CD4-positive, alpha-beta T cell treated with Interleukin-1 beta for 1 hour (primary cell): Measurements from ENCODE around the gene UGT1A4.
"Not testable (repeated sequence)": the region's sequence is repeated elsewhere in the genome, so short reads cannot be mapped to it uniquely, and the experiment has no call there.

Experiments
- DNase-seq, 2 donors: peaks; one replicate each; pipeline ENCODE4 v3.0.0-alpha.2; 2020 to 2022

Gene UGT1A4

DNA sequence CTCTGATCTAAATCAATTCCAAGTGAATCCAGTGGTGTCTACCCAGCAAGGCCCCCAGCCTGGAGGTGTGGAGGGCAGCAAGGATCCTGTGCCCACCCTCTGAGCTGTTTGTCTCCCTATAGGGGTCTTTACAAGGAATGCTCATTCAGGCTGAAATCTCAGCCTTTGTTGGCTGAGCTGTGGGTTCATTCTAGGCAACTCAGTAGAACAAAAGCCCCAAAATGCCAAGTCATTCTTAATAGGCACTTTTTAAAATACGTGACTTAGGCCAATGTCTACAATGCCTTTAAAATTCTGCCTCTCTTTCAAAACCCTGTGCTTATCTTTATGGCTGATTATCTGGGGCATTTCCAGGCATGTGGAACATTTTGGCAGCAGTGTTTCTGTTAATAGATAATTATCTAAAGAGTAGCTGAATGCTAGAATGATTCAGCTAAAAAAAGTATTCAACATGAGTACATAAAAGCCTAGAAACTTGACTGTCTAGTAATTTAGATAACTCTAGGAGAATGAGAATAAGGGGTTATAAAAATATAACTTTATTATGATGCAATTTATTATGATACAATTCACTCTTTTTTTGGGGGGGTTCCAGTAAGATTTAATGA is 18.4 kb upstream of the UGT1A4 start:
- DNase-seq: no peak

DNA sequence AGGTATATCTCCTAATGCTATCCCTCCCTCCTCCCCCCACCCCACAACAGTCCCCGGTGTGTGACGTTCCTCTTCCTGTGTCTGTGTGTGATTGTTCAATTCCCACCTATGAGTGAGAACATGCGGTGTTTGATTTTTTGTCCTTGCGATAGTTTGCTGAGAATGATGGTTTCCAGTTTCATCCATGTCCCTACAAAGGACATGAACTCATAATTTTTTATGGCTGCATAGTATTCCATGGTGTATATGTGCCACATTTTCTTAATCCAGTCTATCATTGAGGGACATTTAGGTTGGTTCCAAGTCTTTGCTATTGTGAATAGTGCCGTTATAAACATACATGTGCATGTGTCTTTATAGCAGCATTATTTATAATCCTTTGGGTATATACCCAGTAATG is 17.7 kb upstream of the UGT1A4 start:
- not testable (repeated sequence) for DNase-seq

DNA sequence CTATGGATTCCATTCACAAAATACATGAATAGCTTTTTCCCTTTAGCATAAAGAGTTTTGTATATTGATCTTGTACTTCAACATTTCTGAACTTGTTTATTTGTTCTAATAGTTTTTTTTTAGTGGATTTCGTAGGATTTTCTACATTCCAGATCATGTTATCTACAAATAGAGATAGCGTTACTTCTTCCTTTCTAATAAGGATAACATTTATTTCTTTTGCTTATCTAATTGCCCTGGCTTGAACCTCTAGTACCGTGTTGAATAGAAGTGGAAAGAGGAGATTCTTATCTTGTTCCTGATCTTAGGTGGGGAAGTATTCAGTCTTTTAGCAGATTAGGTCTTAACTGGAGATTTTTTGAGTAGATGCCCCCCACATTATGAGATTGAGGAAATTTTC is 16.3 kb upstream of the UGT1A4 start:
- no peak for DNase-seq

DNA sequence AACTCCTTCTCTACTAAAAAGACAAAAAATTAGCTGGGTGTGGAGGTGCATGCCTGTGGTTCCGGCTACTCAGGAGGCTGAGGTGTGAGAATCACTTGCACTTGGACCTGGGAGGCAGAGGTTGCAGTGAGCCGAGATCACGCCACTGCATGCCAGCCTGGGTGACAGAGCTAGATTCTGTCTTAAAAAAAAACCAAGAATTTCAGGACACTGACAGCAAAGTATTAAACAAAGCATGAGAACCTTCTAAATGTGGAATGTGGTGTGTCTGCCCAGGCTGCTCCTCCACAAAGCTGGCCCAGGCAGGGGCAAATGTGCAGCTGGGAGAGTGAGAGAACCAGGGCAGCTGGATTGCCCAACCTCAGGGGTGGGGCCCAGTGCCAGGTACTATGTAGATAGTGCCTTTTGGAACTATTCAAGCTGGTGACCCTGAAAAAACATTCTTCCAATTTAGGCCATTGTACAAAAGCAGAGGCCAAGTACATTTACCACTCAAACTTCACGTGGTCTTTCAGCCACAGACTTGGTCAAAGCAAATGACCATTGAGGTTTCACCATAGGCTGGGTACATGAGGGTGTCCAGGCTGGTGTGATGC is 12.5 kb upstream of the UGT1A4 start:
- DNase-seq: no peak

DNA sequence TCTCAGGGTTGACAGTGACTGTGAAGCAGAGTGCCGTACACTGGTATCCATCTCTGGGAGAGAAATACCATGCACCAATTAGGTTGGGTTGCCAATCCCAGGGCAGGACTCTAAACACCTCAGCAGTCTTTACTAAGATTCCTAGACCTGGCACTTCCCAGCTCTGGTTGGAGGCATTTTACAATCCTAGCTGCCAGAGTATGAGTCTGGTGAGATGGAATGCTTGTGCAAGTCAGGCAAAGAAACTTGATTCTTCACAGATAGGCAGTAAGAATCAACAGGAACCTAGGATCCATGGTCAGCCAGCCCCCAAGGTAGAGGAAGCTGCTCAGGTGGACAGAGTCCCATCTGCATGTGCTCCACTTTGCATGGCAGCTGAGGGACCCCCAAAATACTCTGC is 11.8 kb upstream of the UGT1A4 start:
- no peak for DNase-seq

DNA sequence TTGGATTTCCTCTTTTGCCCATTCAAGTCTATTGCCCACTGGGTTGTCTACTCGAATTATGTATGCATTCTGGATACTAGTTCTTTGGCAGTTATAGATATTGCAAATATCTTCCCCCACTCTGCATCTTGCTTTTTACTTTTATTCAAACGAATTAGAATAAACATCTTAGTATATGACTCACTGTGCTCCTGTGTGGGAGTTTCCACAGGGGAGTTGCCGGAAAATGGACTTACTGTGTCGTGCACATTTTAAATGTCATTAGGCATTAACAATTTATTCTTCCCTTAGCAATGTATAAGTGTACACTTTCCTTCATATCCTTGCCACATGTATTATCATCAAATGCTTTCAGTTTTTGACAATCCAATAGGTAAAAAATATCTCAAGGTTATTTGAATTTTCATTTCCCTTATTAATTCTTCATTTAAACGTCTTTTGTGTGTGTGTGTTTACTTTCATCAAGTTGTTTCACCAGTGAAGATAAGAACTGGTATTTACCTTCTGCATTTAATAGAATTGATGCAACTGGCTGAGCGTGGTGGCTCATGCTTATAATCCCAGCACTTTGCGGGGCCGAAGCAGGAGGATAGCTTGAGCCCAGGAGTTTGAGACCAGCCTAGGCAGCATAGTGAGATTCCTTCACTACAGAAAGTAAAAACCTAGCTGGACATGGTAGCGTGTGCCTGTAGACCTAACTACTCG is 10.4 kb upstream of the UGT1A4 start:
- DNase-seq: no peak

DNA sequence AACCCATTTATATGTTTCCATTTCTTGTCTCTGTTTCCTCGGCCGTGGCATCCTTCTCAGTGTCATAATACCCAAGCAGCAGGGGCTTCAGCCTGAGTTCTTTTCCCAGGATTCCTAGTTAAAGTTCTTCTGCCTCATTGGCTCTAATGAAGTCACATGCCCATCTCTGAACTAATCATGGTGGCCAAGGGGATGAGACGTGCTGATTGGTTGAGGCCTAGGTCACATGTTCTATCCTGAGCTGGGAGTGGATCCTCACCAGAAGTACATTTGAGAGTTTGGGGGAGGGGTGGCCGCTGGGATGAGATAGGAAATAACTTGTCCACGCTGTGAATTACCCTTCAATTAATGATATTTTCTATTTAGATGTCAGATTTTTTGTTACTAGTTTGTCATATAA is 9.6 kb upstream of the UGT1A4 start:
- DNase-seq: no peak

DNA sequence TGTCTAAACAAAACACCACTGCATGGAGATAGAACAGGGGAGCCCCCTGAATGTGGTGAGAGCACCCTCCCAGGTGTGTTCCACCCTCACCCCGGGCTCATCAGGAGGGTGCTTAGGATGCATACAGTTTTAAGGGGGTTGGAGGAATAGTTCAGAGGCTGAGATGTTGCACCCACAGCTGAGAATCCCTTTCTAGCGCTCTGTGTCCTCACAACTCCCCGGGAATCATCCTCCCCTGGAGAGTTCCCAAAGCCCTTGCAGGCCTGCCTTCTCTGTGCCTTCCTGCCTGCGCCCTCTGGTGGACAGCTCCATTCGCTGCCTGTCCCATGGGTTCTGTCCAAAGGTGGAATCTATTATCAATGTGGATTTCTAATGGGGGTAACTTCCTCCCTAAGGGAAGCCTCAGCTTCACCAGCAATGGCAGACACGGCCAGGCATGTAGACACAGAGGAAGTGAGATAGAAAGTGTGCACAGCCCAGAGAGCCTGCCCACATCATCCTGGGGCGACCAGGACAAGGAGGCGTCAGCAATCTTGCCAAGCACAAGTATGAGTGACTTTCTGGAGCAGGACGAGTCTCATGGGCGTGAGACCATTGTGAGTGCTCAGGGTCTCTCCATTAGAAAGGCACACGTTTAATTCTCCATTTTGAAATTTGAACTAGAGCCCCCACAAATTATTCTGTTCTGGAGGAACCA is 7.1 kb upstream of the UGT1A4 start:
- DNase-seq: peak; percentile 52 to 53

DNA sequence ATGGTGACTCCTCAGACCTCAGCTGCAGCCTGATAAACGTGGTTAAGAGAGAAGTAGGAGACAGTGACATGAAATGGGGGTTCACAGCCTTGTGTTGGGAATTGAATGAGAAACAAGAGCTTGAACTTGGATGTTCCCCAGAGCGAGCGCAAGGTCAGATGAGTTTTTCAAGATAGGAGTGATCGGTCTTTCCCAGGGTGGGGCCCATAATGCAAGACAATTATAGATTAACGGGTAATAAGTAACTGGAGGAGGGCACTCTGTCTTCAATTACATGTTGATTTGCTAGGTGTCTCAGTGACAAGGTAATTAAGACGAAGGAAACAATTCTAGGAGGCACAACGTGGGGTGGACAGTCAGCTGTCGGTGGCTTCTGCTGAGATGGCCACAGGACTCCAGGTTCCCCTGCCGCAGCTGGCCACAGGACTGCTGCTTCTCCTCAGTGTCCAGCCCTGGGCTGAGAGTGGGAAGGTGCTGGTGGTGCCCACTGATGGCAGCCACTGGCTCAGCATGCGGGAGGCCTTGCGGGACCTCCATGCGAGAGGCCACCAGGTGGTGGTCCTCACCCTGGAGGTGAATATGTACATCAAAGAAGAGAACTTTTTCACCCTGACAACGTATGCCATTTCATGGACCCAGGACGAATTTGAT is 5.8 kb upstream of the UGT1A4 start, which contains the start of gene UGT1A5:
Gene UGT1A5, plus strand, starts transcription at position 297 of the 651 bp plus-strand sequence. Its CDS starts 85 bp downstream, at position 382.
- no peak for DNase-seq

DNA sequence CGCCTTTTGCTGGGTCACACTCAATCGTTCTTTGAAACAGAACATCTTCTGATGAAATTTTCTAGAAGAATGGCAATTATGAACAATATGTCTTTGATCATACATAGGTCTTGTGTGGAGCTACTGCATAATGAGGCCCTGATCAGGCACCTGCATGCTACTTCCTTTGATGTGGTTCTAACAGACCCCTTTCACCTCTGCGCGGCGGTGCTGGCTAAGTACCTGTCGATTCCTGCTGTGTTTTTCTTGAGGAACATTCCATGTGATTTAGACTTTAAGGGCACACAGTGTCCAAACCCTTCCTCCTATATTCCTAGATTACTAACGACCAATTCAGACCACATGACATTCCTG is 5.3 kb upstream of the UGT1A4 start:
- no peak for DNase-seq

DNA sequence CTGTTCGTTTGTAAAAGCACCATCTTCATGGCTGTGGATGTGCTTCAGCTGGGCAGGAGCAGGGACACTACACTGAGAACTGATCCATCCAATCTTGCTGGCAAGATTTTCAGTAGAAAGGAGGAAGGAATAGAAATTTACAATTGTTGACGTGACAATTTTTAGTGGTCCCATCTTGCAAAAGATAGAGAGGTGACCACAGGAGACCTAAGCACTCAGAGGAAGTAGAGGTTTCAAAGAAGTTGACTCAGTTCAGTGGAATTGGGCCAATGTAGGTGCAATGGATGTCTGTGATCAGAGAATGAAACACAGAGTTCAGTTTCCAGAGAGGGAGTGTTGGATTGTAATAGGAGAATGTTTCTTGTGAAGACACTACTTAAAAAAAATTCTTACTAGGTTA is 4.4 kb upstream of the UGT1A4 start:
- DNase-seq: no peak

DNA sequence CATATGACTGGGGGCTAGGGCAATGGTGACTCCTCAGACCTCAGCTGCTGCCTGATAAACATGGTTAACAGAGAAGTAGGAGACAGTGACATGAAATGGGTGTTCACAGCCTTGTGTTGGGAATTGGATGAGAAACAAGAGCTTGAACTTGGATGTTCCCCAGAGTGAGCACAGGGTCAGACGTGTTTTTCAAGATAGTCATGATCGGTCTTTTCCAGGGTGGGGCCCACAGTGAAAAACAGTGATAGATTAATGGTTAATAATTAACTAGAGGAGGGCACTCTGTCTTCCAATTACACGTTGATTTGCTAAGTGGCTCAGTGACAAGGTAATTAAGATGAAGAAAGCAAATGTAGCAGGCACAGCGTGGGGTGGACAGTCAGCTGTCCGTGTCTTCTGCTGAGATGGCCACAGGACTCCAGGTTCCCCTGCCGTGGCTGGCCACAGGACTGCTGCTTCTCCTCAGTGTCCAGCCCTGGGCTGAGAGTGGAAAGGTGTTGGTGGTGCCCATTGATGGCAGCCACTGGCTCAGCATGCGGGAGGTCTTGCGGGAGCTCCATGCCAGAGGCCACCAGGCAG is 10.3 kb downstream of the UGT1A4 start, which contains the start of gene UGT1A3:
Gene UGT1A3, plus strand, starts transcription at position 320 of the 579 bp plus-strand sequence. Its CDS starts 85 bp downstream, at position 405.
- DNase-seq: no peak

DNA sequence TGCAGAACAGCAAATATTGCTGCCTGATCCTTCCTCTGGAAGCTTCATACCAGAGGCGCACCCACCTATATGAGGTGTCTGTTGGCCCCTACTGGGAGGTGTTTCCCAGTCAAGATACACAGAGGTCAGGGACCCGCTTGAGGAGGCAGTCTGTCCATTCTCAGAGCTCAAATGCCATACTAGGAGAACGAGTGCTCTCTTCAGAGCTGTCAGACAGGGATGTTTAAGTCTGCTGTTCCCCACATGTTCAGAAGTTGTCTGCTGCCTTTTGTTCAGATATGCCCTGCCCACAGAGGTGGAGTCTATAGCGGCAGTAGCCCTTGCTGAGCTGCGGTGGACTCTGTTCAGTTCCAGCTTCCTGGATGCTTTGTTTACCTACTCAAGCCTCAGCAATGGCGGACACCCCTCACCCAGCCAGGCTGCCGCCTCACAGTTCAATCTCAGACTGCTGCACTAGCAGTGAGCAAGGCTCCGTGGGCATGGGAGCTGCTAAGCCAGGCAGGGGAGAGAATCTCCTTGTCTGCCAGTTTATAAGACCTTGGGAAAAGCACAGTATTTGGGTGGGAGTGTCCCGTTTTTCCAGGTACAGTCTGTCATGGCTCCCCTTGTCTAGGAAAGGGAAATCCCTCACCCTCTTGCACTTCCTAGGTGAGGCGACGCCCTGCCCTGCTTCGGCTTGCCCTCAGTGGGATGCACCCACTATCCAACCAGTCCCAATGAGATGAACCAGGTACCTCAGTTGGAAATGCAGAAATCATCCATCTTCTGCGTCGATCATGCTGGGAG is 18.5 kb downstream of the UGT1A4 start:
- not testable (repeated sequence) for DNase-seq

DNA sequence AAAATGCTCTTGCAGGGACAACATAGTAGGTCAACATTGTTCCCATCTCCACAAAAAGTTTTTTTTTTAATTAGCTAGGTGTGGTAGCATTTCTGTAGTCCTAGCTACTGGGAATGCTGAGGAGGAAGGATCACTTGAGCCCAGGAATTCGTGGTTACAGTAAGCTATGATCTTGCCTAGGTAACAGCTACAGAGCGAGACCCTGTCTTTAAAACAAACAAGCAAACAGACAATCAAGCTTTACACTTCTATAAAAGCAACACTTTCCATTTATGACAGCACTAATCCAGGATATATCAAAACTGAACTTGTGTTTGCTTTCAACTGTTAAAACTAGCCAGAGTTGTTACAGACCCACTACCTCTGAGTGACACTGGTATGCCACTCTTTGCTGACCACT is 22.3 kb downstream of the UGT1A4 start:
- no peak for DNase-seq

DNA sequence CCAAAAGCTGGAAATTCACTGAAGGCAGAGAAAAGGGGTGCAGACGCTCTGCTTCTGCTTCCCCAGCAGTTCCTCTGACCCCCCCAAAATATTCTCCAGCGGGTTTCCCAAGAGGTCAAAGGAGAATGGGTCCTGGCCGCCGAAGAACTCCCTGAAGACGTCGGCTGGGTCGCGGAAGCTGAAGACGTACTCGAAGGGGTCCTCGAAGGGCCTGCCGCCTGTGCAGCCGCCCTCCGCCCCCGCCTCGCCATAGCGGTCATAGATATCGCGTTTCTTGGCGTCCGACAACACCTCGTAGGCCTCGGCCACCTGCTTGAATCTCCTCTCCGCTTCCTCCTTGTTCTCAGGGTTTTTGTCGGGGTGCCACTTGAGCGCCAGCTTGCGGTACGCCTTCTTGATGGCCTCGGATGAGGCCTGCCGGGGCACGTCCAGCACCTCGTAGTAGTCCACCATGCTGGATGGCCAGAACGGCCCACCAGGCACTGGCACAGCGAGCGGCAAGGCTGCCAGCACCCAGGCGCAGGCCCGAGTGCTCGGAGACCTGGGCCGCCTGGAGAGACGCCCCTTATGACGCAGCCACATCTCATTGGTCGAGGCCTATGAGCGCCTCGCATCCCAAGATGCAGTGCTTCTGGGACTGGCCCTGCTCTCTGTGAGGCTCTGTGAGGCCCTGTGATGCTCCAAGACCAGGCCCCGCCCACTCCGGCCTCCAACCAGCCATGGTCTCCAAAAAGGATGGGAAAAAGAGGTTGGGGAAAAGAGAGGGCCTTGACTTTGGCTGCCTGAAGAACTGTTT is 25.1 kb downstream of the UGT1A4 start:
- no peak for DNase-seq

DNA sequence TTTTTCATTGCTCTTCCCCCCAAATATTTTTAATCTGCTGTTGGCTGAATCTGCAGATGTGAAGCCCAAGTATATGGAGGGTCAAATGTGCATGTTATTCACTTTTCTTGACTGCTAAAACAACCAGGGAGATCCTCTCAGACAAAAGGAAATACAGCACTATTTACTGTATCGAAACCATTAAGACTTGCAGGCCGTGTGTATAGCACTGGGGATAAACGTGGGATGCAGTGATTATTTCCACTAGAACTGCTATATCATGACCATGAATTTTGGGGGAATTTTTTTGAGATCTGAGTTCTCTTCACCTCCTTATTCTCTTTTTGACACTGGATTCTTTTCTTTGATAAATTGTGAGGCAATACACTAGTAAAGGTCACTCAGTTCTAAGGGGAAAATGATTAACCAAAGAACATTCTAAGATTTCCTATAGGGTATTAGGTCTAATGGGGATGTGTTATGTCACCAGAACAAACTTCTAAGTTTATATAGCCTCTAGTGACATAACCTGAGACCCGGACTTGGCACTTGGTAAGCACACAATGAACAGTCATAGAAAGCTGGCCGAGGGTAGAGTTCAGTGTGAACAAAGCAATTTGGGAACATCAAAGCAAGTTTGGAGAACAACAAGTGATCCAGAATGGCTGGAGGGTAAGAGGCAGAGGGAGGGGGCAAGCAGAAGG is 26.7 kb downstream of the UGT1A4 start:
- no peak for DNase-seq

DNA sequence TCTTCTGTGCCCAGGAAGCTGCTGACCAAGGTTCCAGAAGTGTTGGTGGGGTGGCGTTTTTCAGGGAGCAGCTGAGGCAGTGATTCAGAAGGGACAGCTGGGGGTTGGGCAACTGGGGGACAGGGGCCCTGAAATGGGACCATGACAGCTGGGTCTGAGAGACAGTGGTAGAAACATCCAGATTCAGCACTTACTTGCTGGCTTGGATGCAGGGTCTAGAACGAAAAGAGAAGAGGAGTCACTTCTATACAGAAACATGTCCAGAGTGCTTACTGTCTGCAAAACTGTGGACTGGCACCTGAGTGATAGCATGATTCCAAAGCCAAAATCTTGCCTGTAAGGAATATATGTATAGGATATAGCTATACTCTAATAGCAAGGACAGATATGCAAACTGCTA is 27.3 kb downstream of the UGT1A4 start:
- DNase-seq: not testable (repeated sequence)

DNA sequence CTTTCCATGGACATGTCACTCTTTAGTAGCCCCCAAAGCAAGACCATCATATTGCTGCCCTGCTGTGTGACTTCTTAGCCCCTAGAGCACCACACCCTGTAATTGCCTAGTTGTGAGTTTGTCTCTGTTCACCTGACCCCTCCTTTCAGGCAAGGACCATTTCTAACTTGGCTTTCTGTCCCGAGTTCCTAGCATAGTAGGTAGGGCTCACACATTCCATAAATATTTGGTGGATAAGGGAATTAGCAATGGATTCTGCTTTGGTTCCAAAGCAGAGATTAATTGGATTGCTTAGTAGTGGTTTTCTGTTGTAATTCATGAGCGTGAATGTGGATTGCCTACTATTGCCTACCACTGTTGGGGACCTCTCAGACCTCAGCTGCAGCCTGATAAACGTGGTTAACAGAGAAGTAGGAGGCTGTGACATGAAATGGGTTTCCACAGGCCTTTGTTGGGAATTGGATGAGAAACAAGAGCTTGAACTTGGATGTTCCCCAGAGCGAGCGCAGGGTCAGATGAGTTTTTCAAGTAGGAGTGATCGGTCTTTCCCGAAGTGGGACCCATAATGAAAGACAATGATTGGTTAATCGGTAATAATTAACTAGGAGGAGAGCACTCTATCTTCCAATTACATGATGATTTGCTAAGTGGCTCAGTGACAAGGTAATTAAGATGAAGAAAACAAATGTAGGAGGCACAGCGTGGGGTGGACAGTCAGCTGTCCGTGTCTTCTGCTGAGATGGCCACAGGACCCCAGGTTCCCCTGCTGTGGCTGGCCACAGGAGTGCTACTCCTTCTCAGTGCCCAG is 28.1 kb downstream of the UGT1A4 start:
- no peak for DNase-seq

DNA sequence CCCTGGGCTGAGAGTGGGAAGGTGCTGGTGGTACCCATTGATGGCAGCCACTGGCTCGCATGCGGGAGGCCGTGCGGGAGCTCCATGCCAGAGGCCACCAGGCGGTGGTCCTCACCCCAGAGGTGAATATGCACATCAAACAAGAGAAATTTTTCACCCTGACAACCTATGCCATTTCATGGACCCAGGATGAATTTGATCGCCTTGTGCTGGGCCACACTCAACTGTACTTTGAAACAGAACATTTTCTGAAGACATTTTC is 28.7 kb downstream of the UGT1A4 start:
- DNase-seq: no peak

DNA sequence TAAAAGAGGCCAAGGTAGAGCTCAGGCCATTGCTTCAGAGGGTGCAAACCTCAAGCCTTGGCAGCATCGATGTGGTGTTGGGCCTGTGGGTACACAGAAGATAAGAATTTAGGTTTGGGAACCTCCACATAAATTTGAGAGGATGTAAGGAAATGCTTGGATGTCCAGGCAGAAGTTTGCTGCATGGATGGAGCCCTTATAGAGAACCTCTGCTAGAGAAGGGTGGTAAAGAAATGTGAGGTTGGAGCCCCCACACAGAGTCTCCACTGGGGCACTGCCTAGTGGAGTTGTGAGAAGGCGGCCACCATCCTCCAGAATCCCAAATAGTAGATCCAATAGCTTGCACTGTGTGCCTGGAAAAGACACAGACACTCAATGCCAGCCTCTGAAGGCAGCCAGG is 32.2 kb downstream of the UGT1A4 start:
- DNase-seq: not testable (repeated sequence)
